Adipocyte (in vitro differentiated cells): ENCODE results near the gene PTPRN2.

Source experiments
- DNase-seq: peaks from one replicate; pipeline ENCODE4 v3.0.0-alpha.2; 2015; ENCODE audit warnings: low read depth
- H3K27me3 ChIP-seq: replicated peaks from 2 replicates; pipeline ENCODE4 v1.7.0; 2013; ENCODE audit warnings: mild to moderate bottlenecking, low read length, moderate library complexity; ENCODE audit not compliant: control insufficient read depth, insufficient read depth
- H3K36me3 ChIP-seq: 2 replicates; pipeline ENCODE4 v1.7.0; 2013; ENCODE audit warnings: low read length, mild to moderate bottlenecking, moderate library complexity; ENCODE audit not compliant: control insufficient read depth, insufficient read depth, severe bottlenecking
- H3K4me1 ChIP-seq: 2 replicates; pipeline ENCODE4 v1.7.0; 2013; ENCODE audit warnings: mild to moderate bottlenecking, low read length, moderate library complexity; ENCODE audit not compliant: control insufficient read depth, insufficient read depth
- H3K4me3 ChIP-seq: 2 replicates; pipeline ENCODE4 v1.7.0; 2013; ENCODE audit warnings: mild to moderate bottlenecking, low read length, moderate library complexity
- H3K9ac ChIP-seq: 2 replicates; pipeline ENCODE4 v1.7.0; 2013; ENCODE audit warnings: mild to moderate bottlenecking, low read length, moderate library complexity
- H3K9me3 ChIP-seq: 2 replicates; pipeline ENCODE4 v1.7.0; 2013; ENCODE audit warnings: mild to moderate bottlenecking, low read length, moderate library complexity; ENCODE audit not compliant: control insufficient read depth

The PTPRN2 gene

GRCh38 chr7:157682946-157683746 is 904.5 kb downstream of the PTPRN2 start:
- DNase-seq, result no peak
- H3K4me3 ChIP-seq, result no peak overlapping the region
- H3K9me3 ChIP-seq, result no peaks in the 10 kb centered on the region
- H3K36me3 ChIP-seq, result no peaks in the 10 kb centered on the region
- no peak overlapping the region for H3K9ac ChIP-seq
- H3K4me1 ChIP-seq, result peaks cover 5% of the 10 kb centered on the region
- H3K27me3 ChIP-seq, result peaks cover 73% of the 10 kb centered on the region

- H3K36me3 ChIP-seq, result no peaks in the 10 kb centered on the region
- H3K27me3 ChIP-seq, result peaks cover 72% of the 10 kb centered on the region
- no peak overlapping the region for H3K4me3 ChIP-seq
- peaks cover 5% of the 10 kb centered on the region for H3K4me1 ChIP-seq
- DNase-seq, result no peak
- no peaks in the 10 kb centered on the region for H3K9me3 ChIP-seq
- no peak overlapping the region for H3K9ac ChIP-seq
These were observed 905.3 kb downstream of the PTPRN2 start for GRCh38 chr7:157682064-157682945.

GRCh38 chr7:157679607-157680006 is 908.0 kb downstream of the PTPRN2 start:
- Histone ChIP-seq H3K9me3 (no peaks in the 10 kb centered on the region), H3K4me3 (no peak overlapping the region), H3K4me1 (peaks cover 5% of the 10 kb centered on the region), H3K9ac (no peak overlapping the region), H3K36me3 (no peaks in the 10 kb centered on the region), H3K27me3 (peaks cover 66% of the 10 kb centered on the region)
- no peak for DNase-seq

GRCh38 chr7:157678501-157678900 is 909.1 kb downstream of the PTPRN2 start:
- Histone ChIP-seq H3K9ac (no peak overlapping the region), H3K36me3 (no peaks in the 10 kb centered on the region), H3K4me3 (no peak overlapping the region), H3K27me3 (peaks cover 67% of the 10 kb centered on the region), H3K4me1 (peaks cover 5% of the 10 kb centered on the region), H3K9me3 (no peaks in the 10 kb centered on the region)
- no peak for DNase-seq

GRCh38 chr7:157676456-157677255 is 911.0 kb downstream of the PTPRN2 start:
- no peak overlapping the region for H3K9ac ChIP-seq
- DNase-seq, result no peak
- no peak overlapping the region for H3K4me3 ChIP-seq
- H3K27me3 ChIP-seq, result peaks cover 48% of the 10 kb centered on the region
- H3K4me1 ChIP-seq, result peaks cover 5% of the 10 kb centered on the region
- no peaks in the 10 kb centered on the region for H3K36me3 ChIP-seq
- no peaks in the 10 kb centered on the region for H3K9me3 ChIP-seq

- no peak for DNase-seq
- Histone ChIP-seq H3K4me3 (no peak overlapping the region), H3K9me3 (no peaks in the 10 kb centered on the region), H3K9ac (no peak overlapping the region), H3K4me1 (no peaks in the 10 kb centered on the region), H3K27me3 (peaks cover 44% of the 10 kb centered on the region), H3K36me3 (no peaks in the 10 kb centered on the region)
These were observed 911.6 kb downstream of the PTPRN2 start for GRCh38 chr7:157676001-157676400.

- no peaks in the 10 kb centered on the region for H3K9me3 ChIP-seq
- no peak overlapping the region for H3K4me3 ChIP-seq
- H3K9ac ChIP-seq, result no peak overlapping the region
- no peaks in the 10 kb centered on the region for H3K36me3 ChIP-seq
- DNase-seq, result no peak
- no peaks in the 10 kb centered on the region for H3K4me1 ChIP-seq
- peaks cover 42% of the 10 kb centered on the region for H3K27me3 ChIP-seq
These were observed 912.1 kb downstream of the PTPRN2 start for GRCh38 chr7:157675427-157675927.

GRCh38 chr7:157674715-157675426 is 912.8 kb downstream of the PTPRN2 start:
- DNase-seq, result no peak
- H3K36me3 ChIP-seq, result no peaks in the 10 kb centered on the region
- H3K4me1 ChIP-seq, result no peaks in the 10 kb centered on the region
- peaks cover 42% of the 10 kb centered on the region for H3K27me3 ChIP-seq
- H3K4me3 ChIP-seq, result no peak overlapping the region
- H3K9ac ChIP-seq, result no peak overlapping the region
- H3K9me3 ChIP-seq, result no peaks in the 10 kb centered on the region

GRCh38 chr7:157674027-157674714 is 913.5 kb downstream of the PTPRN2 start:
- no peak overlapping the region for H3K4me3 ChIP-seq
- H3K27me3 ChIP-seq, result peaks cover 38% of the 10 kb centered on the region
- DNase-seq, result no peak
- no peak overlapping the region for H3K9ac ChIP-seq
- no peaks in the 10 kb centered on the region for H3K36me3 ChIP-seq
- H3K4me1 ChIP-seq, result no peaks in the 10 kb centered on the region
- no peaks in the 10 kb centered on the region for H3K9me3 ChIP-seq

GRCh38 chr7:157673573-157673972 is 914.0 kb downstream of the PTPRN2 start:
- no peaks in the 10 kb centered on the region for H3K4me1 ChIP-seq
- H3K4me3 ChIP-seq, result no peak overlapping the region
- DNase-seq, result no peak
- H3K9me3 ChIP-seq, result no peaks in the 10 kb centered on the region
- no peak overlapping the region for H3K9ac ChIP-seq
- H3K36me3 ChIP-seq, result no peaks in the 10 kb centered on the region
- H3K27me3 ChIP-seq, result peaks cover 37% of the 10 kb centered on the region
